WTC11 (cell line): Measurements from ENCODE around the gene EPGN. TPM values are rescaled to one million over a fixed set of nuclear protein-coding genes. Genes with fewer than 3 reads are reported as not detected.

Experiments used
- ATAC-seq: fragments of 200-7000 bp; cut with Tn5 transposase; 2 replicates; pipeline ENCODE4 v1.10.0; 2021; ENCODE audit warnings: mild to moderate bottlenecking, moderate library complexity
- CTCF ChIA-PET: fragments of 300-600 bp; sonication (Branson Sonifier 250); formaldehyde crosslinking; loops from one replicate; lab custom pipeline; 2021; ENCODE audit warnings: antibody characterized with exemption; lab: Charles Lee
- POLR2A ChIA-PET: fragments of 350-600 bp; sonication (Branson Sonifier 250); formaldehyde crosslinking; loops from one replicate; lab custom pipeline; 2021; ENCODE audit warnings: antibody characterized with exemption; lab: Charles Lee
- DNase-seq: peaks from one replicate; pipeline ENCODE4 v3.0.0; 2021; ENCODE audit warnings: low spot score
- H3K27ac Mint-ChIP-seq: 2 replicates; pipeline ENCODE4 v1.8.0; 2021; ENCODE audit warnings: mixed read lengths
- H3K27me3 Mint-ChIP-seq: 2 replicates; pipeline ENCODE4 v1.8.0; 2021; ENCODE audit warnings: low read depth, mild to moderate bottlenecking, moderate library complexity, mixed read lengths
- H3K36me3 Mint-ChIP-seq: 2 replicates; pipeline ENCODE4 v1.8.0; 2021; ENCODE audit warnings: mixed read lengths
- H3K4me1 Mint-ChIP-seq: 2 replicates; pipeline ENCODE4 v1.8.0; 2022; ENCODE audit warnings: mixed read lengths
- H3K4me3 Mint-ChIP-seq: 2 replicates; pipeline ENCODE4 v1.8.0; 2021; ENCODE audit warnings: mild to moderate bottlenecking, moderate library complexity, mixed read lengths
- H3K9me3 Mint-ChIP-seq: 2 replicates; pipeline ENCODE4 v1.8.0; 2021; ENCODE audit warnings: mixed read lengths
- AR ChIP-seq: fragments of 250-450 bp; sonication (Bioruptor Pico); IDR thresholded peaks from 2 replicates; pipeline ENCODE4 v1.9.0; 2021; ENCODE audit warnings: mild to moderate bottlenecking
- CREB1 ChIP-seq: sonication (generic); formaldehyde crosslinking; IDR thresholded peaks from 2 replicates; pipeline ENCODE4 v1.8.0; 2023; ENCODE audit warnings: mild to moderate bottlenecking, missing genetic modification reagents
- ESRRA ChIP-seq: sonication (generic); formaldehyde crosslinking; IDR thresholded peaks from 2 replicates; pipeline ENCODE4 v1.8.1; 2022; ENCODE audit warnings: mild to moderate bottlenecking, missing genetic modification reagents, borderline replicate concordance
- ETV6 ChIP-seq: sonication (generic); formaldehyde crosslinking; IDR thresholded peaks from 2 replicates; pipeline ENCODE4 v1.8.1; 2022; ENCODE audit warnings: mild to moderate bottlenecking, missing genetic modification reagents
- FOXK1 ChIP-seq: sonication (generic); formaldehyde crosslinking; IDR thresholded peaks from 2 replicates; pipeline ENCODE4 v1.8.0; 2022; ENCODE audit warnings: mild to moderate bottlenecking, moderate library complexity, missing genetic modification reagents
- JAZF1 ChIP-seq: fragments of 250-450 bp; sonication (Bioruptor Pico); IDR thresholded peaks from 2 replicates; pipeline ENCODE4 v1.9.0; 2021; ENCODE audit warnings: moderate library complexity, mild to moderate bottlenecking, inconsistent platforms
- MAX ChIP-seq: sonication (generic); formaldehyde crosslinking; IDR thresholded peaks from 2 replicates; pipeline ENCODE4 v1.8.0; 2022; ENCODE audit warnings: mild to moderate bottlenecking, missing genetic modification reagents
- MXD4 ChIP-seq: fragments of 250-450 bp; sonication (Bioruptor Pico); IDR thresholded peaks from 2 replicates; pipeline ENCODE4 v1.8.0; 2021; ENCODE audit warnings: mild to moderate bottlenecking, moderate library complexity, borderline replicate concordance
- OVOL2 ChIP-seq: fragments of 250-450 bp; sonication (Bioruptor Pico); IDR thresholded peaks from 2 replicates; pipeline ENCODE4 v1.9.0; 2021; ENCODE audit warnings: mild to moderate bottlenecking, borderline replicate concordance
- RORB ChIP-seq: fragments of 250-450 bp; sonication (Bioruptor Pico); IDR thresholded peaks from 2 replicates; pipeline ENCODE4 v1.9.0; 2021; ENCODE audit warnings: mild to moderate bottlenecking
- SMAD3 ChIP-seq: sonication (generic); formaldehyde crosslinking; IDR thresholded peaks from 2 replicates; pipeline ENCODE4 v1.8.0; 2022; ENCODE audit warnings: missing genetic modification reagents, mild to moderate bottlenecking, borderline replicate concordance
- SP1 ChIP-seq: sonication (generic); formaldehyde crosslinking; conservative IDR thresholded peaks from 2 replicates; pipeline ENCODE4 v1.8.1; 2022; ENCODE audit warnings: missing genetic modification reagents
- TEAD1 ChIP-seq: sonication (generic); formaldehyde crosslinking; IDR thresholded peaks from 2 replicates; pipeline ENCODE4 v1.8.0; 2022; ENCODE audit warnings: mild to moderate bottlenecking, missing genetic modification reagents
- USF2 ChIP-seq: sonication (generic); formaldehyde crosslinking; IDR thresholded peaks from 2 replicates; pipeline ENCODE4 v1.8.1; 2023; ENCODE audit warnings: mild to moderate bottlenecking, missing genetic modification reagents, moderate library complexity
- ZNF219 ChIP-seq: sonication (generic); formaldehyde crosslinking; IDR thresholded peaks from 2 replicates; pipeline ENCODE4 v1.8.0; 2023; ENCODE audit warnings: missing genetic modification reagents, mild to moderate bottlenecking, borderline replicate concordance
- ZNF317 ChIP-seq: sonication (generic); formaldehyde crosslinking; IDR thresholded peaks from 2 replicates; pipeline ENCODE4 v1.8.1; 2023; ENCODE audit warnings: low read depth, mild to moderate bottlenecking, moderate library complexity, missing genetic modification reagents, borderline replicate concordance
- ZNF396 ChIP-seq: fragments of 250-450 bp; sonication (Bioruptor Pico); IDR thresholded peaks from 2 replicates; pipeline ENCODE4 v1.8.0; 2021; ENCODE audit warnings: mild to moderate bottlenecking, moderate library complexity, borderline replicate concordance
- ZNF671 ChIP-seq: fragments of 250-450 bp; sonication (Bioruptor Pico); IDR thresholded peaks from 2 replicates; pipeline ENCODE4 v1.8.0; 2021; ENCODE audit warnings: mild to moderate bottlenecking
- total RNA-seq: library from RNA; stranded (reverse); gene quantifications from 3 replicates; pipeline ENCODE4 v1.2.3, GENCODE V29; 2021
- TF ChIP-seq, protein P1 (sequence below): fragments of 250-450 bp; sonication (Bioruptor Pico); IDR thresholded peaks from 2 replicates; pipeline ENCODE4 v1.9.0; 2021; ENCODE audit warnings: mild to moderate bottlenecking
- TF ChIP-seq, protein P2 (sequence below): sonication (generic); formaldehyde crosslinking; IDR thresholded peaks from 2 replicates; pipeline ENCODE4 v1.8.0; 2023; ENCODE audit warnings: missing genetic modification reagents
- TF ChIP-seq, protein P3 (sequence below): sonication (generic); formaldehyde crosslinking; IDR thresholded peaks from 2 replicates; pipeline ENCODE4 v1.8.0; 2023; ENCODE audit warnings: mild to moderate bottlenecking, missing genetic modification reagents
- TF ChIP-seq, protein P4 (sequence below): sonication (generic); formaldehyde crosslinking; IDR thresholded peaks from 2 replicates; pipeline ENCODE4 v1.8.1; 2022; ENCODE audit warnings: mild to moderate bottlenecking, missing genetic modification reagents, moderate library complexity, borderline replicate concordance
- TF ChIP-seq, protein P5 (sequence below): sonication (generic); formaldehyde crosslinking; IDR thresholded peaks from 2 replicates; pipeline ENCODE4 v1.8.0; 2022; ENCODE audit warnings: mild to moderate bottlenecking, missing genetic modification reagents

Gene EPGN
- total RNA-seq, 1 experiment from 2014 or later: not detected

DNA sequence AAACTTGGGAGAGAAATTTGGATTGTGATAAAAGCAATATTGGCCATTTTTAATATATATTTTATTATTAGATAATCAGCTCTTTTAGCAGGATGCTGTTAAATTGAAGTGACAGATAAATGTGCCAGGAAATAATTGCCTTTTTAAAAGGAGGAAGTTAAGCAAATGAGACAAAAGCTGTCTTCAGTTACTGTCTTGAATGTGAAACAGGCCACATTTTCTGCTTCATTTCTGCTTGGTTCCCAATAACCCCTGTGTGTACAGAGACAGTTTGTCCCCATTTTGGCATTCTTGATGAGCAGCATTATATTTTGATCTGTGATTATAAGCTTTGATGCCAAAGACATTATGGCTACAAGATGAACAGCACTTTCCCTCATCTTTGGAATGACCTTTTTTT, 953 bp downstream of the EPGN start:
- ChIA-PET CTCF (interaction anchor here (4.7 kb wide), 1 partner anchor 81 kb away, joined by 26 read pairs; no protein-coding TSS in a partner anchor), POLR2A (interaction anchor here (0.6 kb wide), 1 partner anchor 108 kb away, joined by 4 read pairs; no protein-coding TSS in a partner anchor)
- no peak overlapping the region for H3K4me3 Mint-ChIP-seq
- TF ChIP-seq ZNF671 (no peak), ZNF219 (CRISPR knock-in tag) (no peak), JAZF1 (CRISPR knock-in tag) (no peak), ETV6 (no peak), ESRRA (no peak), OVOL2 (no peak)
- TF ChIP-seq, protein P1, sequence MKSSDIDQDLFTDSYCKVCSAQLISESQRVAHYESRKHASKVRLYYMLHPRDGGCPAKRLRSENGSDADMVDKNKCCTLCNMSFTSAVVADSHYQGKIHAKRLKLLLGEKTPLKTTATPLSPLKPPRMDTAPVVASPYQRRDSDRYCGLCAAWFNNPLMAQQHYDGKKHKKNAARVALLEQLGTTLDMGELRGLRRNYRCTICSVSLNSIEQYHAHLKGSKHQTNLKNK (CRISPR knock-in tag): no peak
- DNase-seq (no peak), ATAC-seq (no peak)
- no peaks in the 10 kb centered on the region for H3K9me3 Mint-ChIP-seq
- H3K36me3 Mint-ChIP-seq: no peaks in the 10 kb centered on the region
- H3K27me3 Mint-ChIP-seq: no peaks in the 10 kb centered on the region
- no peak overlapping the region for H3K27ac Mint-ChIP-seq
- H3K4me1 Mint-ChIP-seq: no peaks in the 10 kb centered on the region

DNA sequence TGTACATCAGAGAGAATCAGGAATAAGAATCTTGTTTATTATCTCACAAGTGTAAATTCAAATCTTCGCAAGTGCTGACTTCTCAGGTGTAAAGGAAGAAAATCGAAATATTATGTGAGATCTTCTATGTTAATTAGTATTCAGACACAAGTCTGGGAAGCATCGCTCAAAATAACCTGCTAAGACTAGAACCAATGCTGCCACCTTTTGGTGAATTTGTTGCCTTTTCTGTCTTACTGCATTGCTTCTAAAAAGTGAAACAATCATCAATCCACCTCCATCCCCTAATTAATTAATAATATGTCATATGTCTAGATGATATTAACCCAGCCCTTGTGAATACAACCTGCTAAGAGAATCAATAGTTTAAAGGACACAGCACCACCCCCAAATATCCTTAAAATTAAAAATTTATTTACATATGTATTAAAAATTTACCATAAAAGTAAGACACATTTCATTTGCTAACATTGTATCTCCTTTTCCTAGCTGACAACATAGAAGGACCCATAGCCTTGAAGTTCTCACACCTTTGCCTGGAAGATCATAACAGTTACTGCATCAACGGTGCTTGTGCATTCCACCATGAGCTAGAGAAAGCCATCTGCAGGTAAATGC, 3.5 kb downstream of the EPGN start:
- Mint-ChIP-seq H3K36me3 (no peaks in the 10 kb centered on the region), H3K27me3 (no peaks in the 10 kb centered on the region), H3K9me3 (no peaks in the 10 kb centered on the region)
- peak; percentile 43; the same call in 1 of the 2 replicates for ATAC-seq
- POLR2A ChIA-PET: no interaction called here
- no peak for TF ChIP-seq ZNF671
- TF ChIP-seq, protein P2, sequence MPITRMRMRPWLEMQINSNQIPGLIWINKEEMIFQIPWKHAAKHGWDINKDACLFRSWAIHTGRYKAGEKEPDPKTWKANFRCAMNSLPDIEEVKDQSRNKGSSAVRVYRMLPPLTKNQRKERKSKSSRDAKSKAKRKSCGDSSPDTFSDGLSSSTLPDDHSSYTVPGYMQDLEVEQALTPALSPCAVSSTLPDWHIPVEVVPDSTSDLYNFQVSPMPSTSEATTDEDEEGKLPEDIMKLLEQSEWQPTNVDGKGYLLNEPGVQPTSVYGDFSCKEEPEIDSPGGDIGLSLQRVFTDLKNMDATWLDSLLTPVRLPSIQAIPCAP (CRISPR knock-in tag): no peak
- TF ChIP-seq RORB (CRISPR knock-in tag): no peak
- TF ChIP-seq ZNF317 (CRISPR knock-in tag): no peak
- TF ChIP-seq, protein P3, sequence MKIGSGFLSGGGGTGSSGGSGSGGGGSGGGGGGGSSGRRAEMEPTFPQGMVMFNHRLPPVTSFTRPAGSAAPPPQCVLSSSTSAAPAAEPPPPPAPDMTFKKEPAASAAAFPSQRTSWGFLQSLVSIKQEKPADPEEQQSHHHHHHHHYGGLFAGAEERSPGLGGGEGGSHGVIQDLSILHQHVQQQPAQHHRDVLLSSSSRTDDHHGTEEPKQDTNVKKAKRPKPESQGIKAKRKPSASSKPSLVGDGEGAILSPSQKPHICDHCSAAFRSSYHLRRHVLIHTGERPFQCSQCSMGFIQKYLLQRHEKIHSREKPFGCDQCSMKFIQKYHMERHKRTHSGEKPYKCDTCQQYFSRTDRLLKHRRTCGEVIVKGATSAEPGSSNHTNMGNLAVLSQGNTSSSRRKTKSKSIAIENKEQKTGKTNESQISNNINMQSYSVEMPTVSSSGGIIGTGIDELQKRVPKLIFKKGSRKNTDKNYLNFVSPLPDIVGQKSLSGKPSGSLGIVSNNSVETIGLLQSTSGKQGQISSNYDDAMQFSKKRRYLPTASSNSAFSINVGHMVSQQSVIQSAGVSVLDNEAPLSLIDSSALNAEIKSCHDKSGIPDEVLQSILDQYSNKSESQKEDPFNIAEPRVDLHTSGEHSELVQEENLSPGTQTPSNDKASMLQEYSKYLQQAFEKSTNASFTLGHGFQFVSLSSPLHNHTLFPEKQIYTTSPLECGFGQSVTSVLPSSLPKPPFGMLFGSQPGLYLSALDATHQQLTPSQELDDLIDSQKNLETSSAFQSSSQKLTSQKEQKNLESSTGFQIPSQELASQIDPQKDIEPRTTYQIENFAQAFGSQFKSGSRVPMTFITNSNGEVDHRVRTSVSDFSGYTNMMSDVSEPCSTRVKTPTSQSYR (CRISPR knock-in tag): no peak
- TF ChIP-seq ZNF396: no peak
- TF ChIP-seq SMAD3: no peak
- no peak for TF ChIP-seq MAX (CRISPR knock-in tag)
- no peak for TF ChIP-seq USF2 (CRISPR knock-in tag)
- no peak for TF ChIP-seq CREB1
- no peak for TF ChIP-seq SP1
- TF ChIP-seq AR (CRISPR knock-in tag): no peak
- TF ChIP-seq MXD4 (CRISPR knock-in tag): no peak
- TF ChIP-seq, protein P4, sequence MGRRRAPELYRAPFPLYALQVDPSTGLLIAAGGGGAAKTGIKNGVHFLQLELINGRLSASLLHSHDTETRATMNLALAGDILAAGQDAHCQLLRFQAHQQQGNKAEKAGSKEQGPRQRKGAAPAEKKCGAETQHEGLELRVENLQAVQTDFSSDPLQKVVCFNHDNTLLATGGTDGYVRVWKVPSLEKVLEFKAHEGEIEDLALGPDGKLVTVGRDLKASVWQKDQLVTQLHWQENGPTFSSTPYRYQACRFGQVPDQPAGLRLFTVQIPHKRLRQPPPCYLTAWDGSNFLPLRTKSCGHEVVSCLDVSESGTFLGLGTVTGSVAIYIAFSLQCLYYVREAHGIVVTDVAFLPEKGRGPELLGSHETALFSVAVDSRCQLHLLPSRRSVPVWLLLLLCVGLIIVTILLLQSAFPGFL (CRISPR knock-in tag): no peak
- TF ChIP-seq FOXK1: no peak
- TF ChIP-seq TEAD1 (CRISPR knock-in tag): no peak
- TF ChIP-seq, protein P5, sequence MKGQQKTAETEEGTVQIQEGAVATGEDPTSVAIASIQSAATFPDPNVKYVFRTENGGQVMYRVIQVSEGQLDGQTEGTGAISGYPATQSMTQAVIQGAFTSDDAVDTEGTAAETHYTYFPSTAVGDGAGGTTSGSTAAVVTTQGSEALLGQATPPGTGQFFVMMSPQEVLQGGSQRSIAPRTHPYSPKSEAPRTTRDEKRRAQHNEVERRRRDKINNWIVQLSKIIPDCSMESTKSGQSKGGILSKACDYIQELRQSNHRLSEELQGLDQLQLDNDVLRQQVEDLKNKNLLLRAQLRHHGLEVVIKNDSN (CRISPR knock-in tag): no peak
- TF ChIP-seq, all 79 proteins: peak for 0
- no peak overlapping the region for H3K4me3 Mint-ChIP-seq
- H3K4me1 Mint-ChIP-seq: peaks cover 4% of the 10 kb centered on the region
- CTCF ChIA-PET: interaction anchor here (0.5 to 1.1 kb wide), 4 partner anchors 21 to 123 kb away, joined by 3 to 9 read pairs (median 5); no protein-coding TSS in a partner anchor
- DNase-seq: no peak
- no peak overlapping the region for H3K27ac Mint-ChIP-seq
